Endothelial cell of hepatic sinusoid (primary cell): ENCODE measurements around the gene STK32C.
"Not testable (repeated sequence)": the region's sequence is repeated elsewhere in the genome, so short reads cannot be mapped to it uniquely, and the experiment has no call there.

ENCODE experiments used
- in situ Hi-C: cut with HindIII; loops from 2 replicates; pipeline ENCODE4 v1.10.0; 2017; ENCODE audit warnings: low sequenced_read_pairs

Gene STK32C

DNA sequence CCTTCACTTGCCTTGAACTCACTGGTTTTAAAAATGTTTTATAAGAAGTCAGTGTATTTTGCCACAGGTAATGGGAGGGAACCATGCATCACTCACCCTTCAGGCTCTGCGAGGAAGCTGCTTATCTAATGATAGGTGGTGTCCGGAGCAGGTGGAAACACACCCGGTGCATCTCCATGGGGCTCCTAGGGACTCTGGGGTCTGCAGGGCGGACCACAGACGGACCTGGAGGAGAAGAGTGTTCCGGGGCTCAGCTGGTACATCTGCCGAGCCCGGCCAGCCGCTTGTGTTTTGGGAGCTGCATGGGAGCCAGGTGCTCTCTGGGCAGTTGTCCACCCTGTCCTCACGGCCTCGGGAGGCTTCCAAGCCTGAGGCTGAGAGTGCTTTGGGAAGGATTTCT, 31.5 kb upstream of the STK32C start:
- in situ Hi-C loops, result no loop called here

GRCh38 chr10:132338876-132339275, 31.1 kb upstream of the STK32C start:
- in situ Hi-C loops, result no loop called here

DNA sequence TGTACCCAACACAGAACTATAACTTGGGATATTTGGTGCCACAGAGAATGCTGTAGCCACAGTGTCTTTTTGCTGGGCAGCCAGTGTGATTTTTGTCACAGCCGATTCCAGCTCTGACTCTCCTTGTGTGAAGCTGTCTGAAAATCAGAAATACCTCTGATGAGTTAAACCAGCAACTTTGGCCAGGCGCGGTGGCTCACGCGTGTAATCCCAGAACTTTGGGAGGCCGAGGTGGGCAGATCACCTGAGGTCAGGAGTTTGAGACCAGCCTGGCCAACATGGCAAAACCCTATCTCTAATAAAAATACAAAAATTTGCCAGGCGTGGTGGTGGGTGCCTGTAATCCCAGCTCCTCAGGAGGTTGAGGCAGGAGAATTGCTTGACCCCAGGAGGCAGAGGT, 30.1 kb upstream of the STK32C start:
- in situ Hi-C loops, result not testable (repeated sequence)

GRCh38 chr10:132336919-132337407, 29.2 kb upstream of the STK32C start:
- in situ Hi-C loops, result no loop called here

DNA sequence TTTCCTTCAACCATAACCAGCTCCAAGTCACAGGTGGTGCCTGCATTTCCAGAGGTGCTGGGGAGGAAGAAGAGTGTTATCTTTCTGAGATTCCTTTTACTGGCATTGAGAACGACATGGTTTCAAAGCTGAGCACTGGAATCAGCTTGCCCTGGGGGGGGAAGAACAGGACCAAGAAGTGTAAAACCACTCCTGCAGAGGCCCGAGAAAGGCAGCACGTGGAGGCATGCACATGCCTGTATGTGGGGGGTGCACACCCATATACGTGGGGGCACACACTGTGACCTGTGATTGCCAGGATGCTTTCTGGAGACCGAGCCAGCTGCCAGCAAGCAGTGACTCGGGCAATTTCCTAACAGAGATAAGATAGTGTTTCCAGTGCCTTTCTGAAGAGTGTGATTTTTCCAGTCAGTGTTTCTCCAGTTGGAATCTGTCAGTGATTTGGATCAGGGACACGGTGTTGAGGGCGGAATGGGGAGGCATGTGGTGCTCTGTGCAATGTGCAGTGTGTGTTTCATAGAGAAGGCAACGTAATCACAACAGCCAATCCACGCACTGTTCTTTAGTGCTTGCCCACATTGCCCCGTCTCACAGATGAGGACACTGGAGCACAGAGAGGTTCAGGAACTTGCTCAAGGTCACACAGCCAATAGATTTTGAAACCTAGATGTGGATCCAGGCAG, 28.5 kb upstream of the STK32C start:
- in situ Hi-C loops, result no loop called here

- in situ Hi-C loops, result no loop called here
These were observed 27.7 kb upstream of the STK32C start for GRCh38 chr10:132335189-132336063.

DNA sequence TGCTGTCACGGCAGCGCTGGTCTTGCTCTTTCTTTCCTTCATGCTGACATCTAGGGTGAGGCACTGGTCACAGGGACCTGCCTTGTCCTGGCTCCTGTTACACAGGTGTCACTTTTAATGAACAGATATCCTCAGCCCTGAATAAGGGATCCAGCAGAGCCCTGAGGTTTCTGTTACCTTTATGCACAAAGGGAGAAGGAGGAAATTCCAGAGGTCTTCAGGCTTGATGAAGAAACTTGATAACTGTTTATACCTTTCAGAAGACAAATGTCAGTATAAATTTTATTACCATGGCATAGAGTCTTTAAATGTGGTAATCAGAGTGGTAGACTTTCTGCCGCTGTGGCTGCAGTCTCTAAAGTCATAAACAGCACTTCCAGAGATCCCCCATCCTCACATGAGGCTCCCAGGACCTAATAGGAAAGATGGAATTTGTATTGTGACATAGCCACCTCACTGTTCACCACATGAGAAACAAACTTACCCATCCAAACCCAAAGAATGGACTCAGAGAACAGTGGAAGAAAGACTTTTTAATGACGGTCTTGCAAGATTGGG, 27.0 kb upstream of the STK32C start:
- in situ Hi-C loops, result no loop called here

DNA sequence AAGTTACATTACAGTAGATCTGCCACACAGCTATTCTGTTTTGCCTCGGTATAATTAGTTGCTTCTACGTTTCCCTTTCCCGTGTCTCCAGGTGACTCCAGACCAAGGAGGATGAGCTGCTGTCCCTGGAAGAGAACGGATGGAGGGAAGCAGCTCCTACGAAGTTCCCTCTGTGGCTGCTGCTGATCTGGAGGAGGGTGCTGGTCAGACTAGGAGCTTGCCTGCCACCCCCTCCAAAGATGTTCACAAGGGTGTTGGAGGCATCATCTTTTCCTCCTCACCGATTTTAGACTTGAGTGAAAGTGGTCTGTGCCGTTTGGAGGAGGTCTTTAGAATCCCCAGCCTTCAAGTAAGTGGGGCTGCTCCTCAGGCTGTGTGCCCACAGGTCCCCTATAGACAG, 25.6 kb upstream of the STK32C start:
- in situ Hi-C loops, result no loop called here

GRCh38 chr10:132332433-132332754, 24.6 kb upstream of the STK32C start:
- in situ Hi-C loops, result no loop called here

- in situ Hi-C loops, result no loop called here
These were observed 24.1 kb upstream of the STK32C start, which contains the start of gene LRRC27 for GRCh38 chr10:132331601-132332432. LRRC27 (plus strand) TSS chr10:132332193; CDS start chr10:132333525, 1,332 bp downstream.

GRCh38 chr10:132330486-132330833, 22.7 kb upstream of the STK32C start:
- in situ Hi-C loops, result no loop called here

GRCh38 chr10:132329565-132330485, 22.1 kb upstream of the STK32C start:
- in situ Hi-C loops, result no loop called here

DNA sequence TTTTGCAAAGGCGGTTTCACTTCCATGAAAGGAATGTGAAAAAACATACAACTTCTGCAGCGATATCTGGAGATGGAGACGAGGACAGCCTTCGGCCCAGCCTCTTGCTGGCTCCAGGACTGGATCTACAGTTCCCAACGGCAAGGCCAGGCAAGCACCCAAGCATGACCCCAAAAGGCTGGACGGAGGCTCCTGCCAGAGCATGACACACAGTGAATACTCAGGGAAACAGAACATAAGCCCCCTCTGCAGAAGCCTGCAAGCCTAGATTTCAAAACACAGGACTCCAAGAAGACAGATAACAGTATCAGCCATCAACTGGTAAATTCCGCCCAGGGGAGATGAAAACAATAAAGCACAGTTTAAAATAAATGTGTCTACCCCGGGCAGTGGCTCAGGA, 21.0 kb upstream of the STK32C start:
- in situ Hi-C loops, result no loop called here

DNA sequence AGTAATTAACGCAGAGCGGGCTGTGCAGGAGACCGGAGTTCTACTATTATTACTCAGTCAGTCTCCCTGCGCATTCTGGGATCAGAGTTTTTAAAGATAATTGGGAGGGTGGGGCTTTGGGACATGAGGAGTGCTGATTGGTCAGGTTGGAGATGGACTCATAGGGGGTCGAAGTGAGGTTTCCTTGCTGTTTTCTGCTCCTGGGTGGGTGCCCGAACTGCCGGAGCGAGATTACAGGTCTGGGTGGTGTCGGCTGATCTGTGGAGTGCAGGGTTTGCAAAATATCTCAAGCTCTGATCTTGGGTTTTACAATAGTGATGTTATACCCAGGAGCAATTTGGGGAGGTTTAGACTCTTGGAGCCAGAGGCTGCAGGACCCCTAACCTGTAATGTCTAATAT, 20.4 kb upstream of the STK32C start:
- in situ Hi-C loops, result no loop called here

GRCh38 chr10:132326925-132327324, 19.2 kb upstream of the STK32C start:
- in situ Hi-C loops, result no loop called here

- in situ Hi-C loops, result no loop called here
These were observed 18.7 kb upstream of the STK32C start for GRCh38 chr10:132326344-132326889.

- in situ Hi-C loops, result no loop called here
These were observed 16.4 kb upstream of the STK32C start for GRCh38 chr10:132324186-132324585.

DNA sequence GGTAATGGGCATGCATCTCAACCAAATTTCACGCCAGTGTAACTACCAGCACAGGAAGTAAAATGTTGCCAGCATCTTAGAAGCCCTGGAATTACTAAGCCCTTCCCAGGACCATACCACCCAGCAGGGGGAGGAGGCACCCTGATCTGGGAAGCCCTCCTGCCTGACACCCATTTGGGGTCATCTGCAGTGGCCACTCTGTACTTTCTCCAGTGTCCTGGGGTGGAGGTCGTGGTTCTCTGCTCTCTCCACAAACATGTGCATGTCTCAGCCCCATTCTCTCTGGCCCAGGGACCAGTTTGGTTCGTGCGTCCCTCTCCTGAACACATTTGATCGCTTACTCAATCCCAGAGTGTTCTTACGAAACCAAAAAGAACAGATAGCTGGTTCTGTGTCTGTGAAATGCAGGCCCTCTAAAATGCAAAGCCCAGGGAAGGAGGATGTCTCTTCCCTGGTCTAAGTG, 14.9 kb upstream of the STK32C start:
- in situ Hi-C loops, result no loop called here

DNA sequence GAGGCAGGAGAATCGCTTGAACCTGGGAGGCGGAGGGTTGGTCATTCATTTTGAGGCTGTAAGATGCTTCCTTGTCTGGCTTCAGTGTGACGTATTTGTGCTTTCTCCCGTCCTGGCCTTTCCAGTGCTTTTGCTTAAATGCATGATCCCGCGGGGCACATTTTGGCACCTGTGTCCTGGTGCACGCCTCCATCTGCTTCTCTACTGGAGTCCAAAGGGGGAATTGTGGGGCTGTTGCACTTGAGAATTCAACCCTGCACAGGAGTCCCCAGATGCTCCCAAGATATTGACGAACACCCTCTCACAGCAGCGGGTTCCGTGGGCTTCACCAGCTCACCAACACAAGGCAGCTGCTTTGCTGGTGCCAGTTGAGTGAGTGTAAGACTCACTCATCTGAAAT, 14.0 kb upstream of the STK32C start:
- in situ Hi-C loops, result no loop called here
